Liver (tissue), 9 donors: Measurements from ENCODE around the gene DISC1. TPM values are rescaled to one million over a fixed set of nuclear protein-coding genes. Genes with fewer than 3 reads are reported as not detected.

Experiments used
- DNase-seq: peaks from one replicate; pipeline ENCODE4 v3.0.0-alpha.2; 2017; ENCODE audit warnings: low spot score
- H3K27ac ChIP-seq, 2 donors: one replicate each; pipeline ENCODE4 v1.7.0; 2013; ENCODE audit warnings: inconsistent platforms in 2 of 2, low read length in 2 of 2, control low read depth in 1 of 2, low read depth in 1 of 2, mild to moderate bottlenecking in 1 of 2
- H3K27me3 ChIP-seq, 4 donors: one replicate each; pipeline versions ENCODE4 v1.6.1 to v1.7.0; 2013; ENCODE audit warnings: low read length in 3 of 4, inconsistent platforms in 1 of 4, mild to moderate bottlenecking in 1 of 4, moderate library complexity in 1 of 4; ENCODE audit not compliant: control insufficient read depth in 4 of 4, insufficient read depth in 4 of 4
- H3K36me3 ChIP-seq, 4 donors: one replicate each; pipeline versions ENCODE4 v1.6.1 to v1.7.0; 2013; ENCODE audit warnings: low read length in 3 of 4, mild to moderate bottlenecking in 3 of 4, low read depth in 1 of 4, moderate library complexity in 1 of 4; ENCODE audit not compliant: control insufficient read depth in 4 of 4, insufficient read depth in 3 of 4
- H3K4me1 ChIP-seq, 4 donors: one replicate each; pipeline versions ENCODE4 v1.6.1 to v1.7.0; 2013; ENCODE audit warnings: low read length in 3 of 4, mild to moderate bottlenecking in 3 of 4, moderate library complexity in 1 of 4; ENCODE audit not compliant: control insufficient read depth in 4 of 4, insufficient read depth in 4 of 4
- H3K4me3 ChIP-seq, 3 donors: one replicate each; pipeline versions ENCODE4 v1.6.1 to v1.7.0; 2013; ENCODE audit warnings: low read length in 3 of 3, control low read depth in 1 of 3, low read depth in 1 of 3, mild to moderate bottlenecking in 1 of 3
- H3K9ac ChIP-seq, 2 donors: one replicate each; pipeline ENCODE4 v1.7.0; 2013; ENCODE audit warnings: low read length in 2 of 2, mild to moderate bottlenecking in 2 of 2, moderate library complexity in 2 of 2, control low read depth in 1 of 2, low read depth in 1 of 2
- H3K9me3 ChIP-seq, 4 donors: one replicate each; pipeline versions ENCODE4 v1.6.1 to v1.7.0; 2013; ENCODE audit warnings: low read length in 3 of 4; ENCODE audit not compliant: control insufficient read depth in 4 of 4
- FOXA1 ChIP-seq: IDR thresholded peaks from 2 replicates; pipeline ENCODE4 v1.6.1; 2016; ENCODE audit warnings: antibody characterized with exemption
- FOXA2 ChIP-seq: IDR thresholded peaks from 2 replicates; pipeline ENCODE4 v1.6.1; 2016; ENCODE audit warnings: antibody characterized with exemption
- GABPA ChIP-seq, 2 donors: IDR thresholded peaks in 1 of 2; conservative IDR thresholded peaks in 1 of 2; 2 replicates each; pipeline ENCODE4 v1.6.1; 2016; ENCODE audit warnings: antibody characterized with exemption in 2 of 2, mild to moderate bottlenecking in 1 of 2, moderate library complexity in 1 of 2
- HNF4A ChIP-seq, 2 donors: conservative IDR thresholded peaks; 2 replicates each; pipeline ENCODE4 v1.6.1; 2016; ENCODE audit warnings: antibody characterized with exemption in 2 of 2, mild to moderate bottlenecking in 2 of 2
- HNF4G ChIP-seq: IDR thresholded peaks from 2 replicates; pipeline ENCODE4 v1.6.1; 2016; ENCODE audit warnings: antibody characterized with exemption
- JUND ChIP-seq, 2 donors: IDR thresholded peaks; 2 replicates each; pipeline ENCODE4 v1.6.1; 2016; ENCODE audit warnings: antibody characterized with exemption in 2 of 2
- MAX ChIP-seq: IDR thresholded peaks from 2 replicates; pipeline ENCODE4 v1.6.1; 2016; ENCODE audit warnings: antibody characterized with exemption
- NR2F2 ChIP-seq: IDR thresholded peaks from 2 replicates; pipeline ENCODE4 v1.6.1; 2016; ENCODE audit warnings: antibody characterized with exemption
- RAD21 ChIP-seq, 2 donors: IDR thresholded peaks; 2 replicates each; pipeline ENCODE4 v1.6.1; 2016; ENCODE audit warnings: antibody characterized with exemption in 2 of 2, mild to moderate bottlenecking in 2 of 2
- RXRA ChIP-seq, 2 donors: IDR thresholded peaks; 2 replicates each; pipeline ENCODE4 v1.6.1; 2017 to 2018; ENCODE audit warnings: antibody characterized with exemption in 2 of 2, mild to moderate bottlenecking in 1 of 2
- SP1 ChIP-seq: IDR thresholded peaks from 2 replicates; pipeline ENCODE4 v1.6.1; 2018; ENCODE audit warnings: antibody characterized with exemption, mild to moderate bottlenecking
- YY1 ChIP-seq: IDR thresholded peaks from 2 replicates; pipeline ENCODE4 v1.6.1; 2016; ENCODE audit warnings: antibody characterized with exemption, mild to moderate bottlenecking
- WGBS: extraction: QIAGEN DNeasy Blood & Tissue Kit; methylation state at CpG from one replicate; pipeline ENCODE4 v1.1.7; 2013; 5-methylcytosine and 5-hydroxymethylcytosine counted together
- polyA plus RNA-seq, 2 donors: library from polyadenylated mRNA; stranded (reverse) in 1 of 2; unstranded in 1 of 2; fragments of 200-250 nt in 1 of 2; fragments of >200 nt in 1 of 2; fragmentation: Nextera tagmentation in 1 of 2; extraction: Ambion mirVana in 1 of 2; gene quantifications; one replicate each; pipeline versions ENCODE4 v1.2.1 to v1.2.3, GENCODE V29; 2013 to 2015
- total RNA-seq, 2 donors: library from RNA; depleted of rRNA; stranded (reverse); fragments of >200 nt; gene quantifications; one replicate each; pipeline ENCODE4 v1.2.3, GENCODE V29; 2014
- TF ChIP-seq, protein P1 (sequence below): IDR thresholded peaks from 2 replicates; pipeline ENCODE4 v1.6.1; 2016; ENCODE audit warnings: antibody characterized with exemption
- TF ChIP-seq, protein P2 (sequence below): IDR thresholded peaks from 2 replicates; pipeline ENCODE4 v1.6.1; 2016; ENCODE audit warnings: antibody characterized with exemption, mild to moderate bottlenecking
- TF ChIP-seq, protein P3 (sequence below): fragments of 150-350 bp; IDR thresholded peaks from 2 replicates; pipeline ENCODE4 v1.5.1; 2017; ENCODE audit warnings: improper control_type of control experiment, low read depth, low read length; ENCODE audit not compliant: missing input control
- donor health status: healthy.
- donor health status: healthy.
- donor health status: healthy.
- donor health status: healthy.
- donor health status: healthy.

The DISC1 gene
- total and polyA plus RNA-seq, 4 donors, result 0.45 to 6.3 (median 2.3) TPM

GRCh38 chr1:231678011-231678432, 51.4 kb downstream of the DISC1 start:
- Histone ChIP-seq H3K36me3 (no peaks in the 10 kb centered on the region), H3K9me3 (no peaks in the 10 kb centered on the region), H3K9ac (no peak overlapping the region), H3K27ac (no peak overlapping the region), H3K4me1 (no peaks in the 10 kb centered on the region), H3K4me3 (no peak overlapping the region), H3K27me3 (no peaks in the 10 kb centered on the region)
- WGBS, result 60% methylated on average over 7 of the region's 7 CpGs
- no peak for TF ChIP-seq RXRA (IDR thresholded peaks at IDR 0.05)
- no peak for TF ChIP-seq HNF4G
- no peak for TF ChIP-seq GABPA (IDR thresholded peaks at IDR 0.05 in 1 of 2, conservative IDR thresholded peaks at IDR 0.05 in 1 of 2)
- TF ChIP-seq JUND (IDR thresholded peaks at IDR 0.05), result no peak
- no peak for TF ChIP-seq FOXA1
- TF ChIP-seq, protein P1, sequence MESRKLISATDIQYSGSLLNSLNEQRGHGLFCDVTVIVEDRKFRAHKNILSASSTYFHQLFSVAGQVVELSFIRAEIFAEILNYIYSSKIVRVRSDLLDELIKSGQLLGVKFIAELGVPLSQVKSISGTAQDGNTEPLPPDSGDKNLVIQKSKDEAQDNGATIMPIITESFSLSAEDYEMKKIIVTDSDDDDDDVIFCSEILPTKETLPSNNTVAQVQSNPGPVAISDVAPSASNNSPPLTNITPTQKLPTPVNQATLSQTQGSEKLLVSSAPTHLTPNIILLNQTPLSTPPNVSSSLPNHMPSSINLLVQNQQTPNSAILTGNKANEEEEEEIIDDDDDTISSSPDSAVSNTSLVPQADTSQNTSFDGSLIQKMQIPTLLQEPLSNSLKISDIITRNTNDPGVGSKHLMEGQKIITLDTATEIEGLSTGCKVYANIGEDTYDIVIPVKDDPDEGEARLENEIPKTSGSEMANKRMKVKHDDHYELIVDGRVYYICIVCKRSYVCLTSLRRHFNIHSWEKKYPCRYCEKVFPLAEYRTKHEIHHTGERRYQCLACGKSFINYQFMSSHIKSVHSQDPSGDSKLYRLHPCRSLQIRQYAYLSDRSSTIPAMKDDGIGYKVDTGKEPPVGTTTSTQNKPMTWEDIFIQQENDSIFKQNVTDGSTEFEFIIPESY, result no peak
- no peak for TF ChIP-seq HNF4A (conservative IDR thresholded peaks at IDR 0.05)
- TF ChIP-seq FOXA2, result no peak
- TF ChIP-seq YY1, result no peak
- TF ChIP-seq MAX, result no peak
- TF ChIP-seq, protein P2, sequence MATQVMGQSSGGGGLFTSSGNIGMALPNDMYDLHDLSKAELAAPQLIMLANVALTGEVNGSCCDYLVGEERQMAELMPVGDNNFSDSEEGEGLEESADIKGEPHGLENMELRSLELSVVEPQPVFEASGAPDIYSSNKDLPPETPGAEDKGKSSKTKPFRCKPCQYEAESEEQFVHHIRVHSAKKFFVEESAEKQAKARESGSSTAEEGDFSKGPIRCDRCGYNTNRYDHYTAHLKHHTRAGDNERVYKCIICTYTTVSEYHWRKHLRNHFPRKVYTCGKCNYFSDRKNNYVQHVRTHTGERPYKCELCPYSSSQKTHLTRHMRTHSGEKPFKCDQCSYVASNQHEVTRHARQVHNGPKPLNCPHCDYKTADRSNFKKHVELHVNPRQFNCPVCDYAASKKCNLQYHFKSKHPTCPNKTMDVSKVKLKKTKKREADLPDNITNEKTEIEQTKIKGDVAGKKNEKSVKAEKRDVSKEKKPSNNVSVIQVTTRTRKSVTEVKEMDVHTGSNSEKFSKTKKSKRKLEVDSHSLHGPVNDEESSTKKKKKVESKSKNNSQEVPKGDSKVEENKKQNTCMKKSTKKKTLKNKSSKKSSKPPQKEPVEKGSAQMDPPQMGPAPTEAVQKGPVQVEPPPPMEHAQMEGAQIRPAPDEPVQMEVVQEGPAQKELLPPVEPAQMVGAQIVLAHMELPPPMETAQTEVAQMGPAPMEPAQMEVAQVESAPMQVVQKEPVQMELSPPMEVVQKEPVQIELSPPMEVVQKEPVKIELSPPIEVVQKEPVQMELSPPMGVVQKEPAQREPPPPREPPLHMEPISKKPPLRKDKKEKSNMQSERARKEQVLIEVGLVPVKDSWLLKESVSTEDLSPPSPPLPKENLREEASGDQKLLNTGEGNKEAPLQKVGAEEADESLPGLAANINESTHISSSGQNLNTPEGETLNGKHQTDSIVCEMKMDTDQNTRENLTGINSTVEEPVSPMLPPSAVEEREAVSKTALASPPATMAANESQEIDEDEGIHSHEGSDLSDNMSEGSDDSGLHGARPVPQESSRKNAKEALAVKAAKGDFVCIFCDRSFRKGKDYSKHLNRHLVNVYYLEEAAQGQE, result no peak
- no peak for TF ChIP-seq NR2F2
- TF ChIP-seq, protein P3, sequence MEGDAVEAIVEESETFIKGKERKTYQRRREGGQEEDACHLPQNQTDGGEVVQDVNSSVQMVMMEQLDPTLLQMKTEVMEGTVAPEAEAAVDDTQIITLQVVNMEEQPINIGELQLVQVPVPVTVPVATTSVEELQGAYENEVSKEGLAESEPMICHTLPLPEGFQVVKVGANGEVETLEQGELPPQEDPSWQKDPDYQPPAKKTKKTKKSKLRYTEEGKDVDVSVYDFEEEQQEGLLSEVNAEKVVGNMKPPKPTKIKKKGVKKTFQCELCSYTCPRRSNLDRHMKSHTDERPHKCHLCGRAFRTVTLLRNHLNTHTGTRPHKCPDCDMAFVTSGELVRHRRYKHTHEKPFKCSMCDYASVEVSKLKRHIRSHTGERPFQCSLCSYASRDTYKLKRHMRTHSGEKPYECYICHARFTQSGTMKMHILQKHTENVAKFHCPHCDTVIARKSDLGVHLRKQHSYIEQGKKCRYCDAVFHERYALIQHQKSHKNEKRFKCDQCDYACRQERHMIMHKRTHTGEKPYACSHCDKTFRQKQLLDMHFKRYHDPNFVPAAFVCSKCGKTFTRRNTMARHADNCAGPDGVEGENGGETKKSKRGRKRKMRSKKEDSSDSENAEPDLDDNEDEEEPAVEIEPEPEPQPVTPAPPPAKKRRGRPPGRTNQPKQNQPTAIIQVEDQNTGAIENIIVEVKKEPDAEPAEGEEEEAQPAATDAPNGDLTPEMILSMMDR, result no peak
- TF ChIP-seq RAD21 (IDR thresholded peaks at IDR 0.05), result no peak
- DNase-seq, result no peak

GRCh38 chr1:231679109-231679508, 52.5 kb downstream of the DISC1 start:
- DNase-seq, result no peak
- 88% methylated on average over 2 of the region's 2 CpGs for WGBS
- TF ChIP-seq MAX, result no peak
- TF ChIP-seq, protein P3, result no peak
- TF ChIP-seq, protein P2, result no peak
- no peak for TF ChIP-seq SP1
- TF ChIP-seq HNF4G, result no peak
- TF ChIP-seq YY1, result no peak

More at GRCh38 chr1:231679109-231679508, 52.5 kb downstream of the DISC1 start:
- H3K27me3 ChIP-seq, result no peaks in the 10 kb centered on the region
- no peak overlapping the region for H3K27ac ChIP-seq
- H3K36me3 ChIP-seq, result no peaks in the 10 kb centered on the region
- no peaks in the 10 kb centered on the region for H3K9me3 ChIP-seq
- no peak overlapping the region for H3K4me3 ChIP-seq
- H3K9ac ChIP-seq, result no peak overlapping the region
- H3K4me1 ChIP-seq, result no peaks in the 10 kb centered on the region
